ENCODE results near the gene CAMK1D.

Gene CAMK1D

GRCh38 chr10:12320892-12321291, 28.5 kb upstream of the CAMK1D start:
- no peak for TF ChIP-seq CTCF (IDR thresholded peaks at IDR 0.05; ENCODE audit: low read depth, low read length)
- no peak for TF ChIP-seq MAX (IDR thresholded peaks at IDR 0.05; ENCODE audit: low read depth, low read length)
- no peak for TF ChIP-seq POLR2A (IDR thresholded peaks at IDR 0.05; ENCODE audit: extremely low read depth, insufficient read length)
- no peak for TF ChIP-seq MYC (IDR thresholded peaks at IDR 0.05; ENCODE audit: low read depth, low read length)
- DNase-seq (ENCODE audit: low read depth), result no peak
- H3K4me3 ChIP-seq (ENCODE audit: low read depth, low read length), result no peak overlapping the region

GRCh38 chr10:12321641-12322040, 27.7 kb upstream of the CAMK1D start:
- no peak overlapping the region for H3K4me3 ChIP-seq (ENCODE audit: low read depth, low read length)
- no peak for DNase-seq (ENCODE audit: low read depth)
- no peak for TF ChIP-seq MYC (IDR thresholded peaks at IDR 0.05; ENCODE audit: low read depth, low read length)
- no peak for TF ChIP-seq CTCF (IDR thresholded peaks at IDR 0.05; ENCODE audit: low read depth, low read length)
- no peak for TF ChIP-seq POLR2A (IDR thresholded peaks at IDR 0.05; ENCODE audit: extremely low read depth, insufficient read length)
- no peak for TF ChIP-seq MAX (IDR thresholded peaks at IDR 0.05; ENCODE audit: low read depth, low read length)

- no peak for TF ChIP-seq MYC (IDR thresholded peaks at IDR 0.05; ENCODE audit: low read depth, low read length)
- no peak for TF ChIP-seq CTCF (IDR thresholded peaks at IDR 0.05; ENCODE audit: low read depth, low read length)
- no peak for TF ChIP-seq MAX (IDR thresholded peaks at IDR 0.05; ENCODE audit: low read depth, low read length)
- TF ChIP-seq POLR2A (IDR thresholded peaks at IDR 0.05; ENCODE audit: extremely low read depth, insufficient read length), result no peak
- no peak overlapping the region for H3K4me3 ChIP-seq (ENCODE audit: low read depth, low read length)
- no peak for DNase-seq (ENCODE audit: low read depth)
Observed at GRCh38 chr10:12322583-12323131, 26.7 kb upstream of the CAMK1D start.

GRCh38 chr10:12324530-12324929, 24.8 kb upstream of the CAMK1D start:
- no peak overlapping the region for H3K4me3 ChIP-seq (ENCODE audit: low read depth, low read length)
- no peak for DNase-seq (ENCODE audit: low read depth)
- TF ChIP-seq MYC (IDR thresholded peaks at IDR 0.05; ENCODE audit: low read depth, low read length), result no peak
- TF ChIP-seq MAX (IDR thresholded peaks at IDR 0.05; ENCODE audit: low read depth, low read length), result no peak
- TF ChIP-seq POLR2A (IDR thresholded peaks at IDR 0.05; ENCODE audit: extremely low read depth, insufficient read length), result no peak
- no peak for TF ChIP-seq CTCF (IDR thresholded peaks at IDR 0.05; ENCODE audit: low read depth, low read length)

- DNase-seq (ENCODE audit: low read depth), result no peak
- TF ChIP-seq CTCF (IDR thresholded peaks at IDR 0.05; ENCODE audit: low read depth, low read length) (no peak), MYC (IDR thresholded peaks at IDR 0.05; ENCODE audit: low read depth, low read length) (no peak), MAX (IDR thresholded peaks at IDR 0.05; ENCODE audit: low read depth, low read length) (no peak), POLR2A (IDR thresholded peaks at IDR 0.05; ENCODE audit: extremely low read depth, insufficient read length) (no peak)
- H3K4me3 ChIP-seq (ENCODE audit: low read depth, low read length), result no peak overlapping the region
Observed at GRCh38 chr10:12327074-12327473, 22.3 kb upstream of the CAMK1D start.

Measured in NB4 (cell line).